ENCODE results near the gene FAM43B. TPM values are rescaled to one million over a fixed set of nuclear protein-coding genes. Genes with fewer than 3 reads are reported as not detected.

FAM43B gene
- total RNA-seq, 2 experiments from 2014 or later = not detected

DNA sequence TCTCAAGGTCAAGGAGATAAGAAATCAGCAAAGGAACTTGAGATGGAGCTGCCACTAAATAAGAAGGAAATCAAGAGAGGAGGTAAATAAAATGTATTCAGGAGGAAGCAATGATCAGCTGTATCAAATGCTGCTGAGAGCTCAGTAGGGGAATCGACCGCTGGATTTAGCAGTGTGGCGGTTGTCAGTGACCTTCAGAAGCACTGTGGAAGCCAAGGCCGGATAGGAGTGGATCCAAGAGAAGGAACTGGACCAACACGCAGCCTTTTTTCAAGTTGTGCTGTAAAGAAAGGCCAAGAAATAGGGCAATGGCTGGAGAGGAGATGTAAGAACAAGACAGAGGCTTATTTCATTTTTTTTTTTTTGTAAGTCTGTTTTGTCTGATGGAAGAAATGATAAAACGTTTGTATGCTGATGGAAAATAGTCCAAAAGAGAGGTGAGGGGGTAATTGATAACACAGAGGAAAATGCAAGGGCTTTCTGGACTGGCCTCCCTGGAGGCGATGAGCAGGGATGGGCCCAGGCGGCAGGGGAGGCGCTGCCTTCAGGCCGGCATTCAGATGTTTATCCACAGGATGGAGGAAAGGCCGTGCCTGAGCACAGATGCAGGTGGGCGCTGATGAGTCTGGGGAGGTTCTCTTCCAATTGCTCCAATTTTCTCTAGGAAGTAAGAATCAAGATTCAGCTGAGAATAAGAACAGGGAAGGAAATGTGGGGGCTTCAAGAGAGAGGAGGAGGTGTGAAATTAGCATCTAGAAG is 17.5 kb upstream of the FAM43B start:
- Mint-ChIP-seq H3K36me3 (ENCODE audit: low read depth) (no peaks in the 10 kb centered on the region), H3K27me3 (peaks cover 80% of the 10 kb centered on the region), H3K27ac (no peak overlapping the region), H3K9me3 (no peaks in the 10 kb centered on the region), H3K4me1 (ENCODE audit: low read depth) (no peaks in the 10 kb centered on the region), H3K4me3 (no peak overlapping the region)
- ATAC-seq (ENCODE audit: poor library complexity) = no peak
- POLR2A ChIA-PET = no interaction called here
- no peaks in the 10 kb centered on the region for H3K9me3 ChIP-seq (ENCODE audit: control insufficient read depth in 1 of 2, insufficient read depth in 1 of 2, low read length in 2 of 2)
- H3K27ac ChIP-seq (ENCODE audit: low read depth in 1 of 2, low read length in 2 of 2) = no peak overlapping the region
- no peak overlapping the region for H3K4me3 ChIP-seq (ENCODE audit: low read length)
- no peaks in the 10 kb centered on the region for H3K4me1 ChIP-seq (ENCODE audit: insufficient read depth, low read length)
- H3K27me3 ChIP-seq (ENCODE audit: control insufficient read depth in 1 of 2, insufficient read depth in 2 of 2, low read length in 2 of 2) = peaks cover 4 to 16% of the 10 kb centered on the region in 2 experiments
- CTCF ChIA-PET = no interaction called here
- no peaks in the 10 kb centered on the region for H3K36me3 ChIP-seq (ENCODE audit: insufficient read depth, low read length)
- intact Hi-C loops (cut with DNase I, micrococcal nuclease) = no loop called here
- TF ChIP-seq CTCF (IDR thresholded peaks at IDR 0.05) = no peak
- DNase-seq = no peak

- no peak for TF ChIP-seq CTCF (IDR thresholded peaks at IDR 0.05)
- no peak overlapping the region for H3K27ac Mint-ChIP-seq
- CTCF ChIA-PET = no interaction called here
Measured at GRCh38 chr1:20538227-20538626, 14.1 kb upstream of the FAM43B start.

DNA sequence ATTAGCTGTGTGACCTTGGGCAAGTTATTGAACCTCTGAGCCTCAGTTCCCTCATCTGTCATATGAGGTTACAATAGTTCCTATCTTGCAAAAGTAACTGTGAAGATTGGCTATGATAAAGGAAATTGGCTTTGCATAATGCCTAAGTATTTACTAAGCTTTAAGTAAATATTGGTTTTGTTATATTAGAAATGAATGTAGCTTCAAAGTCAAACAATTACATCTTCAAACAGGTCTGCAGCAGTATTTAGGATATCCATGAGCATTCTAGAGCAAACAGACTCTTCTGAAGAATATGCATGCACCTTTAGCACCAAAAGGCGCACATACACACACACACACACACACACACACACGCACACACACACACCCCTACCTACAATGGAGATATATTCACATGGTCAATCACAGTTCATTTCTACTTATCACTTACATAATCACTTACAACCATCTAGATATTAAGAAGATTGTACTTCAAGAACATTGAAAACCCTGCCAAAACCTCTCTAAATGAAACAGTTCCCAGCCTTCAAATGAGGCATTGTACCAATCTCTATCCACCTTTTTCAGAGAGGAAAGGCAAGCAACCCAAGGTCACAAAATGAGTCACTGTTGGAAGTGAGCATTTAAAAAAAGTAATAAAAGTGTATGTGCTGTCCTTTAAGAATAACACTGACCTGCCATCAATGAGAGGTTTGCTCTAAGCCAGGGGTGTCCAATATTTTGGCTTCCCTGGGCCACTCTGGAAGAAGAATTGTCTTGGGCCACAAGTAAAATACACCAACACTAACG is 13.4 kb upstream of the FAM43B start:
- intact Hi-C loops (cut with DNase I, micrococcal nuclease) = no loop called here
- no peak for TF ChIP-seq CTCF (IDR thresholded peaks at IDR 0.05)
- DNase-seq (no peak), ATAC-seq (ENCODE audit: poor library complexity) (no peak)
- CTCF ChIA-PET = no interaction called here
- H3K27me3 ChIP-seq (ENCODE audit: control insufficient read depth in 1 of 2, insufficient read depth in 2 of 2, low read length in 2 of 2) = peaks cover 8 to 9% of the 10 kb centered on the region in 2 experiments
- peaks cover 77% of the 10 kb centered on the region for H3K27me3 Mint-ChIP-seq
- no peak overlapping the region for H3K27ac Mint-ChIP-seq
- H3K27ac ChIP-seq (ENCODE audit: low read depth in 1 of 2, low read length in 2 of 2) = no peak overlapping the region
- no peaks in the 10 kb centered on the region for H3K4me1 ChIP-seq (ENCODE audit: insufficient read depth, low read length)
- POLR2A ChIA-PET = no interaction called here
- H3K36me3 Mint-ChIP-seq (ENCODE audit: low read depth) = no peaks in the 10 kb centered on the region
- no peaks in the 10 kb centered on the region for H3K9me3 Mint-ChIP-seq
- no peaks in the 10 kb centered on the region for H3K9me3 ChIP-seq (ENCODE audit: control insufficient read depth in 1 of 2, insufficient read depth in 1 of 2, low read length in 2 of 2)
- no peak overlapping the region for H3K4me3 ChIP-seq (ENCODE audit: low read length)
- H3K36me3 ChIP-seq (ENCODE audit: insufficient read depth, low read length) = no peaks in the 10 kb centered on the region
- no peak overlapping the region for H3K4me3 Mint-ChIP-seq
- H3K4me1 Mint-ChIP-seq (ENCODE audit: low read depth) = no peaks in the 10 kb centered on the region

More at GRCh38 chr1:20538227-20538626, 14.1 kb upstream of the FAM43B start:
- H3K36me3 Mint-ChIP-seq (ENCODE audit: low read depth) = no peaks in the 10 kb centered on the region
- H3K4me3 Mint-ChIP-seq = no peak overlapping the region
- POLR2A ChIA-PET = no interaction called here
- H3K9me3 ChIP-seq (ENCODE audit: control insufficient read depth in 1 of 2, insufficient read depth in 1 of 2, low read length in 2 of 2) = no peaks in the 10 kb centered on the region
- ATAC-seq (ENCODE audit: poor library complexity) = no peak
- H3K27me3 Mint-ChIP-seq = peaks cover 80% of the 10 kb centered on the region
- H3K9me3 Mint-ChIP-seq = no peaks in the 10 kb centered on the region
- H3K4me1 Mint-ChIP-seq (ENCODE audit: low read depth) = no peaks in the 10 kb centered on the region
- peaks cover 8 to 9% of the 10 kb centered on the region in 2 experiments for H3K27me3 ChIP-seq (ENCODE audit: control insufficient read depth in 1 of 2, insufficient read depth in 2 of 2, low read length in 2 of 2)
- DNase-seq = no peak
- no peak overlapping the region for H3K4me3 ChIP-seq (ENCODE audit: low read length)
- no peaks in the 10 kb centered on the region for H3K36me3 ChIP-seq (ENCODE audit: insufficient read depth, low read length)
- intact Hi-C loops (cut with DNase I, micrococcal nuclease) = no loop called here
- no peak overlapping the region for H3K27ac ChIP-seq (ENCODE audit: low read depth in 1 of 2, low read length in 2 of 2)
- H3K4me1 ChIP-seq (ENCODE audit: insufficient read depth, low read length) = no peaks in the 10 kb centered on the region

Measured in CD4-positive, alpha-beta T cell (primary cell).